CD4-positive, alpha-beta T cell treated with Interleukin-4 for 1 hour (primary cell): Measurements from ENCODE around the gene B2M.
"Not testable (repeated sequence)": the region's sequence is repeated elsewhere in the genome, so short reads cannot be mapped to it uniquely, and the experiment has no call there.

ENCODE experiments used
- DNase-seq, 2 donors: peaks; one replicate each; pipeline ENCODE4 v3.0.0-alpha.2; 2020 to 2022

Gene B2M

GRCh38 chr15:44726568-44727484 is 15.5 kb downstream of the B2M start:
- DNase-seq = peak; percentile 89 to 93

- DNase-seq = peak in 1 of 2 donors; percentile 75
Measured at GRCh38 chr15:44727485-44728231, 16.3 kb downstream of the B2M start.

DNA sequence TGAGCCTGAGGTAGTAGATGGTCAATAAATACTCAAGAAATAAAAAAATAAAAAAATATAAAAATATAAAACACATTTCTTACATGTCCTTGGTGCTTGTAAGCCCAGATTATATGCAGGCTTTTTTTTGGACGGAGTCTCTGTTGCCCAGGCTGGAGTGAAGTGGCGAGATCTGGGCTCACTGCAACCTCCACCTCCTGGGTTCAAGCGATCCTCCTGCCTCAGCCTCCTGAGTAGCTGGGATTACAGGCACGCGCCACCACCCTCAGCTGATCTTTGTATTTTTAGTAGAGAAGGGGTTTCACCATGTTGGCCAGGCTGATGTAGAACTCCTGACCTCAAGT is 16.9 kb downstream of the B2M start:
- not testable (repeated sequence) for DNase-seq

- DNase-seq = peak; percentile 99
Measured at GRCh38 chr15:44728576-44729407, 17.5 kb downstream of the B2M start.

GRCh38 chr15:44729408-44730127 is 18.3 kb downstream of the B2M start:
- DNase-seq = peak in 1 of 2 donors; percentile 47

- DNase-seq = peak in 1 of 2 donors; percentile 34
Measured at GRCh38 chr15:44734839-44735481, 23.6 kb downstream of the B2M start.

DNA sequence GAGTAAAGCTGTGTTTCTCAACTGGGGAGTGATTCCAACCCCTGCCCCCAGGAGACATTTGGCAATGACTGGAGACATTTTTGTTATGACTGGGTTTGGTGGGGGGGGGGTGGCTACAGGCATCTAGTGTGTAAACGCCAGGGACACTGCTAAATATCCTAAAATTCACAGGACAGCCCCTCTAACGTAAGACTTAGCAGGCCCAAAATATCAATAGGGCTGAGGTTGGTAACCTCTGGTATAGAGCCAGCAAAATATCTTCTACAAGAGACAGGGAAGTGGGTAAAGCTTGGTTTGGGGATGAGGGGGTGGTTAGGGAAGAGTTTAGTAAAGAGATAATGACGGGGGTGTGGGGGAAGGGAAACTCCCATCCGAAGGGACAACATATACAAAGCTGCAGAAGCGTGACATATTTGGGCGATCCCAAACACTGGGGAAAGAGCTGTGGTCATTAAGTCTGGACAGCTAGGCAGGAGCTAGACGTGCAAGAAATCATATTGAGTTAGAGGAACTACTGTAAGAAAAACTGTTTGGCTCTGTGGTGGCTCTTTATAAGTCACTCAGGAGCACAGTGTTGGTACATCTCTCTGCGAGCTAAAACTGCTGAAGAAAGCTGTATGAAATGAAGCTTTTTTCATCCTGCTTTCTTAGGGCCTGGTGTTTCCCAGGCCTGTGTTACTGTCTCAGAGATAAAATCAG is 24.3 kb downstream of the B2M start:
- peak; percentile 51 to 57 for DNase-seq

GRCh38 chr15:44736181-44736765 is 25.0 kb downstream of the B2M start, which contains the start of gene TRIM69:
Gene TRIM69 (plus strand): TSS chr15:44736528. CDS start chr15:44736705, 177 bp downstream.
- DNase-seq = peak in 1 of 2 donors; percentile 75

DNA sequence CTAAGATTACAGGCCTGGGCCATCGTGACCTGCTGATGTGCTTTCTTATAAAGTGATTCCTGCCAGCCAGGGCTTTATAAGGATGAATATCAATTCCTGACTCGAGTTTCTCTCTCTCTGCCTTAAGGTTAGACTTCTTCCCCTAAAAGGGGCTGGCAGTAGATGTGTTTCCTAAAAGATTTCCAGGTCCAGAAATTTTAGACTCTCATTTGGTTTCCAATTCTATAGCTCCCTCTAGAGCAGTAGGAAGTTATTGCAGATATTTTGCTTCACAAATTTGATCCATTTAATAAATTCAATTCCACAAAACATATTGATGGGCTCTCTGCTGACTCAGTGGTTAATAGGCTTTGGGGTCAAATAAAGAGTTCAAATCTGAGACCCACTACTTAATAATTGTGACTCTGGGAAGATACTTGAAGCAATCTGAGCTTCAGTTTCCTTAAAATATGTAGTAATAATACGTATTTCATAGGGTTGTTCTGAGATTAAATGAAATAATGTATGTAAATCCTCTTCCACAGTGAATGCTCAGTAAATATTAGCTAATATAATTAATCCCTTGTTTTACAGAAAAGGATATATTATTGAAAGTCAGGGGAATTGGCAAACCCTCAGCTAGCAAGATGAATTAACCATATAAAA is 27.1 kb downstream of the B2M start:
- DNase-seq = peak in 1 of 2 donors; percentile 78

GRCh38 chr15:44739222-44739847 is 28.0 kb downstream of the B2M start:
- not testable (repeated sequence) for DNase-seq

DNA sequence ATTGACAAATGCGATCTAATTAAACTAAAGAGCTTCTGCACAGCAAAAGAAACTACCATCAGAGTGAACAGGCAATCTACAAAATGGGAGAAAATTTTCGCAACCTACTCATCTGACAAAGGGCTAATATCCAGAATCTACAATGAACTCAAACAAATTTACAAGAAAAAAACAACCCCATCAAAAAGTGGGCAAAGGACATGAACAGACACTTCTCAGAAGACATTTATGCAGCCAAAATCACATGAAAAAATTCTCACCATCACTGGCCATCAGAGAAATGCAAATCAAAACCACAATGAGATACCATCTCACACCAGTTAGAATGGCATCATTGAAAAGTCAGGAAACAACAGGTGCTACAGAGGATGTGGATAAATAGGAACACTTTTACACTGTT is 32.1 kb downstream of the B2M start:
- DNase-seq = not testable (repeated sequence)

- DNase-seq = no peak
Measured at GRCh38 chr15:44753345-44753744, 42.0 kb downstream of the B2M start.

DNA sequence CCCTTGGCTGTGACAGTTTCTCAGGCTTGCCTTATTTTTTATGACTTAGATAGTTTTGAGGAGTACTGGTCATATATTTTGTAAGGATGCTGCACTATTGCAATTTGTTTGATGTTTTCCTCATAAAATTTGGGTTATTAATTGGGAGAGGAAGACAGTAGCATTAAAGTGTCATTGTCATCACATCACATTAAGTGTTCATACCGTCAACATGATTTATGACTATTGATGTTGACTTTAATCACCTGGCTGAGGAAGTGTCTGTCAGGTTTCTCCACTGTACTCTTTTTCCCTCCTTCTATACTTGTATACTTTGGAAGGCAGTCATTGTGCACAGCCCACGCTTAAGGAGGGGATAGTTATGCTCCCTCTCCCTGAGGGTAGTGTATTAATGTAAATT is 51.9 kb downstream of the B2M start:
- DNase-seq = no peak

- no peak for DNase-seq
Measured at GRCh38 chr15:44763848-44764247, 52.5 kb downstream of the B2M start.

GRCh38 chr15:44765036-44765435 is 53.7 kb downstream of the B2M start:
- DNase-seq = no peak
